GM12878 (cell line): Measurements from ENCODE around the gene GAS6. TPM values are rescaled to one million over a fixed set of nuclear protein-coding genes. Genes with fewer than 3 reads are reported as not detected.

Experiments
- ATAC-seq: fragments of 200-7000 bp; cut with Tn5 transposase; 3 replicates; pipeline ENCODE4 v1.9.1; 2020; ENCODE audit warnings: mild to moderate bottlenecking, moderate library complexity
- BruUV-seq: library from RNA; stranded (reverse); fragments of 400-500 nt; replicated peaks from 2 replicates; lab custom pipeline; 2021; lab: Mats Ljungman, UMichigan
- CTCF ChIA-PET: fragments of 300-600 bp; sonication (Branson Sonifier 250); formaldehyde crosslinking; extraction: SDS; loops from one replicate; lab custom pipeline; 2021; ENCODE audit warnings: inconsistent platforms; lab: Yijun Ruan, JAX
- POLR2A ChIA-PET: fragments of 350-600 bp; formaldehyde crosslinking; extraction: SDS; loops from one replicate; lab custom pipeline; 2021; ENCODE audit warnings: inconsistent platforms; lab: Charles Lee
- RAD21 ChIA-PET: fragments of 300-600 bp; sonication (Branson Sonifier 250); formaldehyde crosslinking; loops from one replicate; lab custom pipeline; 2023; ENCODE audit warnings: antibody characterized with exemption; ENCODE audit not compliant: unreplicated experiment; lab: Charles Lee
- SMC1A ChIA-PET: fragments of 300-600 bp; sonication (Branson Sonifier 250); formaldehyde crosslinking; loops from one replicate; lab custom pipeline; 2023; ENCODE audit not compliant: unreplicated experiment, uncharacterized antibody; lab: Charles Lee
- DNase-seq: peaks from one replicate; pipeline ENCODE4 v3.0.0-alpha.2; 2011; ENCODE audit warnings: low read depth, low spot score
- FAIRE-seq: peaks from 3 replicates; lab custom pipeline; 2011; peaks lifted over from hg19 to GRCh38; lab: Jason Lieb, UNC
- H2AFZ ChIP-seq: 2 replicates; pipeline ENCODE4 v1.6.0; 2011; ENCODE audit warnings: low read depth, low read length, control low read depth; ENCODE audit not compliant: control insufficient read depth
- H3K27ac ChIP-seq: 2 replicates; pipeline ENCODE4 v1.5.1; 2011; ENCODE audit warnings: control low read depth; ENCODE audit not compliant: control insufficient read depth, insufficient read depth
- H3K27me3 ChIP-seq, 2 experiments: replicated peaks in 1 of 2; 2 replicates each; pipeline versions ENCODE4 v1.6.0 to v1.6.1; 2011; ENCODE audit warnings: low read length in 1 of 2; ENCODE audit not compliant: control insufficient read depth in 2 of 2, insufficient read depth in 2 of 2
- H3K36me3 ChIP-seq, 2 experiments: 2 replicates each; pipeline ENCODE4 v1.5.1; 2011; ENCODE audit warnings: low read length in 1 of 2; ENCODE audit not compliant: control insufficient read depth in 2 of 2, insufficient read depth in 2 of 2
- H3K4me1 ChIP-seq: 2 replicates; pipeline ENCODE4 v1.6.1; 2011; ENCODE audit warnings: mild to moderate bottlenecking, low read length, moderate library complexity, mixed read lengths; ENCODE audit not compliant: control insufficient read depth, insufficient read depth
- H3K4me2 ChIP-seq: 2 replicates; pipeline ENCODE4 v1.6.0; 2011; ENCODE audit warnings: control low read depth; ENCODE audit not compliant: control insufficient read depth, insufficient read depth
- H3K4me3 ChIP-seq: fragments of 200-600 bp; sonication (generic); 2 replicates; pipeline ENCODE4 v1.5.1; 2016
- H3K79me2 ChIP-seq: 2 replicates; pipeline ENCODE4 v1.6.0; 2011; ENCODE audit warnings: low read length; ENCODE audit not compliant: control insufficient read depth, insufficient read depth
- H3K9ac ChIP-seq: 2 replicates; pipeline ENCODE4 v1.8.0; 2011; ENCODE audit warnings: low read length, control low read depth, mixed read lengths; ENCODE audit not compliant: control insufficient read depth, insufficient read depth
- H3K9me3 ChIP-seq: replicated peaks from 3 replicates; pipeline ENCODE4 v1.5.1; 2011; ENCODE audit warnings: mild to moderate bottlenecking, low read length; ENCODE audit not compliant: control insufficient read depth, insufficient read depth
- H4K20me1 ChIP-seq: 2 replicates; pipeline ENCODE4 v1.6.0; 2011; ENCODE audit not compliant: control insufficient read depth, insufficient read depth
- EP300 ChIP-seq, 2 experiments: fragments of 150-350 bp in 1 of 2; IDR thresholded peaks; 2 replicates each; pipeline ENCODE4 v1.6.1; 2011 to 2012; ENCODE audit warnings: low read depth in 2 of 2, low read length in 2 of 2, borderline replicate concordance in 1 of 2, improper control_type of control experiment in 1 of 2, inconsistent platforms in 1 of 2; ENCODE audit not compliant: control insufficient read depth in 1 of 2
- ESRRA ChIP-seq: IDR thresholded peaks from 2 replicates; pipeline ENCODE4 v1.6.1; 2012; ENCODE audit warnings: mild to moderate bottlenecking, low read length, improper control_type of control experiment
- GABPA ChIP-seq: IDR thresholded peaks from 2 replicates; pipeline ENCODE4 v1.6.1; 2014; ENCODE audit warnings: antibody characterized with exemption, low read depth, mild to moderate bottlenecking, inconsistent platforms
- HDGF ChIP-seq: fragments of 450-650 bp; IDR thresholded peaks from 2 replicates; pipeline ENCODE4 v1.6.1; 2016; ENCODE audit warnings: antibody characterized with exemption
- NBN ChIP-seq: fragments of 450-650 bp; IDR thresholded peaks from 2 replicates; pipeline ENCODE4 v1.6.1; 2016
- RB1 ChIP-seq: fragments of 450-650 bp; formaldehyde crosslinking; IDR thresholded peaks from 2 replicates; pipeline ENCODE4 v1.6.1; 2017; ENCODE audit warnings: mild to moderate bottlenecking, borderline replicate concordance
- RBBP5 ChIP-seq: fragments of 200-600 bp; sonication (generic); conservative IDR thresholded peaks from 2 replicates; pipeline ENCODE4 v1.6.1; 2016
- RUNX3 ChIP-seq: IDR thresholded peaks from 2 replicates; pipeline ENCODE4 v1.6.1; 2012; ENCODE audit warnings: low read length, inconsistent platforms
- SP1 ChIP-seq: IDR thresholded peaks from one replicate; pipeline ENCODE4 v1.6.1; 2011; ENCODE audit warnings: low read depth, low read length
- TBL1XR1 ChIP-seq: IDR thresholded peaks from 2 replicates; pipeline ENCODE4 v1.6.1; 2012; ENCODE audit warnings: low read depth, low read length, improper control_type of control experiment
- YBX1 ChIP-seq: fragments of 450-650 bp; IDR thresholded peaks from 2 replicates; pipeline ENCODE4 v1.6.1; 2016; ENCODE audit warnings: antibody characterized with exemption
- WGBS: methylation state at CpG from one replicate; pipeline ENCODE4 v1.1.6; 2016; ENCODE audit warnings: low lambda C conversion rate; ENCODE audit not compliant: insufficient replicate concordance, insufficient coverage; ENCODE audit errors: missing lambda C conversion rate; 5-methylcytosine and 5-hydroxymethylcytosine counted together
- in situ Hi-C: fragments of 300-500 bp; cut with MboI; formaldehyde crosslinking; loops from 9 replicates; pipeline ENCODE4 v1.14.3; 2018; ENCODE audit warnings: mixed read lengths
- intact Hi-C: fragments of 100-400 bp; cut with micrococcal nuclease; formaldehyde crosslinking; loops from one replicate; pipeline ENCODE4 v1.14.2; 2022; ENCODE audit not compliant: unreplicated experiment
- polyA plus RNA-seq, 11 experiments: library from polyadenylated mRNA; depleted of rRNA in 4 of 11; unstranded in 6 of 11; stranded (reverse) in 5 of 11; fragments of >200 nt; fragmentation: Nextera tagmentation in 4 of 11; fragmentation: Illumina TruSeq in 1 of 11; extraction: Ambion mirVana in 4 of 11; extraction: Trizol in 1 of 11; gene quantifications; 1 replicate in 1 of 11; 2 replicates in 10 of 11; pipeline versions ENCODE4 v1.2.1 to v1.2.3, GENCODE V29; 2011 to 2016; ENCODE audit warnings: inconsistent platforms in 2 of 11, missing spikeins in 2 of 11, low read depth in 1 of 11
- total RNA-seq, 4 experiments: library from RNA; depleted of rRNA in 3 of 4; stranded (reverse); fragments of >200 nt in 3 of 4; fragmentation: Illumina TruSeq in 1 of 4; extraction: Trizol in 1 of 4; gene quantifications; 2 replicates each; pipeline versions ENCODE4 v1.2.1 to v1.2.3, GENCODE V29; 2013 to 2021
- TF ChIP-seq, protein P1 (sequence below): IDR thresholded peaks from 2 replicates; pipeline ENCODE4 v1.6.1; 2012; ENCODE audit warnings: low read depth, low read length, improper control_type of control experiment
- TF ChIP-seq, protein P2 (sequence below): fragments of 450-650 bp; IDR thresholded peaks from 2 replicates; pipeline ENCODE4 v1.6.1; 2016; ENCODE audit warnings: mild to moderate bottlenecking

GAS6 gene
- total and polyA plus RNA-seq, 10 of the 15 experiments (the other 5 are each of a cell fraction or from before 2014, with no cell fraction given): 0.03 to 0.59 (median 0.10) TPM; not detected in 2

DNA sequence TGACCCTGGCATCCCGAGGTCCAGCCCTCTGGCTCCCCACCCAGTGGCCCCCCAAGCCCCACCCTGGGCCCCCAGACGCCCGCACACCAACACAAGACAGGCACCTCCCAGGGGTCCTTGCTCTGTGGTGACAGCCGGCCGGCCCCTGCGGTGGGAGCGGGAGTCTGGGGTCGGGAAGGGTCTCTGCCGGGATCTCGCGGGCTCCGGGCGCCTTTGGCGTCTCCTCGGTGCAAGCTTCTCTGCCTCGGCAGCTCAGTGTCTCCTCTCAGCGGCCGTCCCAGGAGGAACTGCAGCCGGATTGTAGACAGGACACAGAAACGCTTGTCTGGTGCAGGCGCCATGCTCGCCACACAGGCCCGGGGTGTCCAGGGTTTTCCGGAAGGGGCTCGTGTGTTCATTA is 61.1 kb downstream of the GAS6 start:
- BruUV-seq: no TSS peak
- TF ChIP-seq RUNX3 (no peak), GABPA (no peak), RB1 (no peak), ESRRA (no peak), TBL1XR1 (no peak), RBBP5 (no peak), EP300 (IDR thresholded peaks at IDR 0.05; ENCODE audit: borderline replicate concordance in 1 of 2, control insufficient read depth in 1 of 2, low read depth in 2 of 2, low read length in 2 of 2) (no peak), SP1 (no peak), YBX1 (no peak), NBN (no peak), HDGF (no peak)
- TF ChIP-seq, protein P1, sequence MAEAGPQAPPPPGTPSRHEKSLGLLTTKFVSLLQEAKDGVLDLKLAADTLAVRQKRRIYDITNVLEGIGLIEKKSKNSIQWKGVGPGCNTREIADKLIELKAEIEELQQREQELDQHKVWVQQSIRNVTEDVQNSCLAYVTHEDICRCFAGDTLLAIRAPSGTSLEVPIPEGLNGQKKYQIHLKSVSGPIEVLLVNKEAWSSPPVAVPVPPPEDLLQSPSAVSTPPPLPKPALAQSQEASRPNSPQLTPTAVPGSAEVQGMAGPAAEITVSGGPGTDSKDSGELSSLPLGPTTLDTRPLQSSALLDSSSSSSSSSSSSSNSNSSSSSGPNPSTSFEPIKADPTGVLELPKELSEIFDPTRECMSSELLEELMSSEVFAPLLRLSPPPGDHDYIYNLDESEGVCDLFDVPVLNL: no peak
- TF ChIP-seq, protein P2, sequence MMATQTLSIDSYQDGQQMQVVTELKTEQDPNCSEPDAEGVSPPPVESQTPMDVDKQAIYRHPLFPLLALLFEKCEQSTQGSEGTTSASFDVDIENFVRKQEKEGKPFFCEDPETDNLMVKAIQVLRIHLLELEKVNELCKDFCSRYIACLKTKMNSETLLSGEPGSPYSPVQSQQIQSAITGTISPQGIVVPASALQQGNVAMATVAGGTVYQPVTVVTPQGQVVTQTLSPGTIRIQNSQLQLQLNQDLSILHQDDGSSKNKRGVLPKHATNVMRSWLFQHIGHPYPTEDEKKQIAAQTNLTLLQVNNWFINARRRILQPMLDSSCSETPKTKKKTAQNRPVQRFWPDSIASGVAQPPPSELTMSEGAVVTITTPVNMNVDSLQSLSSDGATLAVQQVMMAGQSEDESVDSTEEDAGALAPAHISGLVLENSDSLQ: no peak
- H3K9me3 ChIP-seq: no peaks in the 10 kb centered on the region; the same call in 2 of the 3 replicates
- H3K4me2 ChIP-seq: no peak overlapping the region
- ATAC-seq (no peak), DNase-seq (no peak), FAIRE-seq (no peak)
- no peak overlapping the region for H3K9ac ChIP-seq
- no peaks in the 10 kb centered on the region for H3K4me1 ChIP-seq
- H3K27ac ChIP-seq: no peak overlapping the region
- WGBS: 33% methylated on average over 12 of the region's 25 CpGs
- no peak overlapping the region for H3K4me3 ChIP-seq
- intact Hi-C loops: no loop called here
- ChIA-PET CTCF (no interaction called here), SMC1A (no interaction called here), RAD21 (no interaction called here), POLR2A (interaction anchor here (0.5 kb wide), 1 partner anchor 463 kb away, joined by 3 read pairs; no protein-coding TSS in a partner anchor)
- no peak overlapping the region for H2AFZ ChIP-seq
- H3K27me3 ChIP-seq: no peaks in the 10 kb centered on the region
- in situ Hi-C loops: no loop called here
- no peaks in the 10 kb centered on the region for H4K20me1 ChIP-seq
- no peaks in the 10 kb centered on the region for H3K79me2 ChIP-seq
- H3K36me3 ChIP-seq: no peaks in the 10 kb centered on the region
